ENCODE data around the gene TIFAB. TPM values are rescaled to one million over a fixed set of nuclear protein-coding genes. Genes with fewer than 3 reads are reported as not detected.

TIFAB gene
- polyA plus RNA-seq, 1 donor from 2014 or later: not detected

GRCh38 chr5:135439231-135440205, 12.6 kb downstream of the TIFAB start:
- Histone ChIP-seq H3K4me3 (ENCODE audit: low read length) (no peak overlapping the region), H3K4me2 (ENCODE audit: low read length) (no peak overlapping the region), H3K27me3 (ENCODE audit: insufficient read depth, low read depth, low read length) (no peaks in the 10 kb centered on the region), H4K20me1 (ENCODE audit: insufficient read depth) (no peaks in the 10 kb centered on the region), H3K9ac (ENCODE audit: low read length) (no peak overlapping the region), H3F3A (ENCODE audit: insufficient read depth, low read length, poor library complexity, severe bottlenecking) (no peaks in the 10 kb centered on the region), H3K9me3 (ENCODE audit: low read length) (no peaks in the 10 kb centered on the region), H3K27ac (ENCODE audit: low read length) (no peak overlapping the region), H3K79me2 (replicated peaks; ENCODE audit: insufficient read depth, low read length) (no peaks in the 10 kb centered on the region), H2AFZ (ENCODE audit: low read depth, low read length) (no peak overlapping the region), H3K9me2 (ENCODE audit: insufficient read depth, low read length) (no peaks in the 10 kb centered on the region), H3K36me3 (ENCODE audit: insufficient read depth, low read length) (no peaks in the 10 kb centered on the region)
- TF ChIP-seq CTCF (IDR thresholded peaks at IDR 0.05; ENCODE audit: poor library complexity, severe bottlenecking): no peak
- no peak for TF ChIP-seq MXI1 (conservative IDR thresholded peaks at IDR 0.05; ENCODE audit: poor library complexity, severe bottlenecking)
- TF ChIP-seq RAD21 (conservative IDR thresholded peaks at IDR 0.05): no peak
- no peak for TF ChIP-seq SMC3 (conservative IDR thresholded peaks at IDR 0.05; ENCODE audit: poor library complexity)
- TF ChIP-seq POLR2AphosphoS5 (IDR thresholded peaks at IDR 0.05): no peak
- TF ChIP-seq REST (IDR thresholded peaks at IDR 0.05; ENCODE audit: borderline replicate concordance): no peak
- TF ChIP-seq EZH2 (IDR thresholded peaks at IDR 0.05; ENCODE audit: borderline replicate concordance, insufficient read depth, low read length, poor library complexity, severe bottlenecking): no peak
- no peak for TF ChIP-seq TAF1 (IDR thresholded peaks at IDR 0.05; ENCODE audit: low read depth)
- no peak for TF ChIP-seq EP300 (conservative IDR thresholded peaks at IDR 0.05; ENCODE audit: poor library complexity, severe bottlenecking)

GRCh38 chr5:135438636-135439221, 13.4 kb downstream of the TIFAB start:
- Histone ChIP-seq H3K79me2 (replicated peaks; ENCODE audit: insufficient read depth, low read length) (no peaks in the 10 kb centered on the region), H3K9me3 (ENCODE audit: low read length) (no peaks in the 10 kb centered on the region), H2AFZ (ENCODE audit: low read depth, low read length) (no peak overlapping the region), H3K4me2 (ENCODE audit: low read length) (no peak overlapping the region), H3K36me3 (ENCODE audit: insufficient read depth, low read length) (no peaks in the 10 kb centered on the region), H3K9ac (ENCODE audit: low read length) (no peak overlapping the region), H3K27me3 (ENCODE audit: insufficient read depth, low read depth, low read length) (no peaks in the 10 kb centered on the region), H3F3A (ENCODE audit: insufficient read depth, low read length, poor library complexity, severe bottlenecking) (no peaks in the 10 kb centered on the region), H3K4me3 (ENCODE audit: low read length) (no peak overlapping the region), H3K9me2 (ENCODE audit: insufficient read depth, low read length) (no peaks in the 10 kb centered on the region), H4K20me1 (ENCODE audit: insufficient read depth) (no peaks in the 10 kb centered on the region), H3K27ac (ENCODE audit: low read length) (no peak overlapping the region)
- TF ChIP-seq REST (IDR thresholded peaks at IDR 0.05; ENCODE audit: borderline replicate concordance) (no peak), EZH2 (IDR thresholded peaks at IDR 0.05; ENCODE audit: borderline replicate concordance, insufficient read depth, low read length, poor library complexity, severe bottlenecking) (no peak), CTCF (IDR thresholded peaks at IDR 0.05; ENCODE audit: poor library complexity, severe bottlenecking) (no peak)

Measured in neural cell (in vitro differentiated cells).